SK-N-SH (cell line): ENCODE measurements around the gene NR2C1. TPM values are rescaled to one million over a fixed set of nuclear protein-coding genes. Genes with fewer than 3 reads are reported as not detected.

Experiments used
- CTCF ChIA-PET: fragments of 300-600, 350-600 bp; formaldehyde crosslinking; extraction: SDS; loops from one replicate; lab custom pipeline; 2021; lab: Yijun Ruan, JAX
- POLR2A ChIA-PET: fragments of 350-600 bp; sonication (Branson Sonifier 250); formaldehyde crosslinking; extraction: SDS; loops from one replicate; lab custom pipeline; 2020; ENCODE audit warnings: antibody characterized with exemption, inconsistent platforms; lab: Yijun Ruan, JAX
- DNase-seq: peaks from one replicate; pipeline ENCODE4 v3.0.0; 2012
- H2AFZ ChIP-seq: fragments of 200-600 bp; sonication (generic); 2 replicates; pipeline ENCODE4 v1.8.1; 2016; ENCODE audit warnings: antibody characterized with exemption, mild to moderate bottlenecking, low read depth
- H3F3A ChIP-seq: fragments of 200-600 bp; sonication (generic); replicated peaks from 2 replicates; pipeline ENCODE3; 2016; ENCODE audit warnings: antibody characterized with exemption, mild to moderate bottlenecking; ENCODE audit not compliant: insufficient read depth
- H3K27ac ChIP-seq, 2 experiments: fragments of 200-500 bp in 1 of 2; fragments of 200-600 bp in 1 of 2; sonication (Bioruptor generic) in 1 of 2; sonication (generic), shearing (Covaris generic) in 1 of 2; 2 replicates each; pipeline versions ENCODE4 v1.5.1 to v1.6.1; 2014 to 2016; ENCODE audit warnings: low read depth in 2 of 2, inconsistent platforms in 1 of 2, low read length in 1 of 2, mild to moderate bottlenecking in 1 of 2, mixed read lengths in 1 of 2
- H3K27me3 ChIP-seq: fragments of 200-600 bp; sonication (generic), shearing (Covaris generic); 2 replicates; pipeline ENCODE4 v1.6.1; 2016; ENCODE audit warnings: mixed run types; ENCODE audit not compliant: insufficient read depth
- H3K36me3 ChIP-seq, 2 experiments: fragments of 200-500 bp in 1 of 2; fragments of 200-600 bp in 1 of 2; sonication (Bioruptor generic) in 1 of 2; sonication (generic) in 1 of 2; replicated peaks in 1 of 2; 2 replicates each; pipeline versions ENCODE3 to v1.5.1; 2014 to 2016; ENCODE audit warnings: low read length in 1 of 2, mild to moderate bottlenecking in 1 of 2; ENCODE audit not compliant: insufficient read depth in 2 of 2, control insufficient read depth in 1 of 2
- H3K4me1 ChIP-seq, 2 experiments: fragments of 200-500 bp in 1 of 2; fragments of 200-600 bp in 1 of 2; sonication (Bioruptor generic) in 1 of 2; sonication (generic), shearing (Covaris generic) in 1 of 2; 2 replicates each; pipeline versions ENCODE4 v1.5.1 to v1.6.1; 2014 to 2016; ENCODE audit warnings: low read depth in 1 of 2, low read length in 1 of 2, mixed run types in 1 of 2; ENCODE audit not compliant: insufficient read depth in 2 of 2, control insufficient read depth in 1 of 2
- H3K4me2 ChIP-seq: fragments of 200-600 bp; sonication (generic), shearing (Covaris generic); 2 replicates; pipeline ENCODE4 v1.6.1; 2017; ENCODE audit warnings: mixed run types
- H3K4me3 ChIP-seq, 2 experiments: fragments of 200-500 bp in 1 of 2; fragments of 200-600 bp in 1 of 2; sonication (Bioruptor generic) in 1 of 2; sonication (generic), shearing (Covaris generic) in 1 of 2; 2 replicates each; pipeline versions ENCODE4 v1.5.1 to v1.8.1; 2014 to 2016; ENCODE audit warnings: low read depth in 2 of 2, inconsistent platforms in 1 of 2, low read length in 1 of 2, mild to moderate bottlenecking in 1 of 2, mixed read lengths in 1 of 2, moderate library complexity in 1 of 2
- H3K79me2 ChIP-seq: fragments of 200-600 bp; sonication (generic); 2 replicates; pipeline ENCODE4 v1.8.1; 2017; ENCODE audit warnings: mild to moderate bottlenecking; ENCODE audit not compliant: insufficient read depth
- H3K9ac ChIP-seq: fragments of 200-600 bp; sonication (generic); 2 replicates; pipeline ENCODE4 v1.6.1; 2017; ENCODE audit warnings: mixed run types
- H3K9me2 ChIP-seq: fragments of 200-600 bp; sonication (generic); 2 replicates; pipeline ENCODE4 v1.6.1; 2017; ENCODE audit warnings: mixed run types
- H3K9me3 ChIP-seq: fragments of 200-600 bp; sonication (generic); 2 replicates; pipeline ENCODE4 v1.6.1; 2017; ENCODE audit warnings: mixed run types, mild to moderate bottlenecking, moderate library complexity
- H4K20me1 ChIP-seq: fragments of 200-600 bp; sonication (generic); 2 replicates; pipeline ENCODE4 v1.6.1; 2017; ENCODE audit warnings: mild to moderate bottlenecking, mixed run types; ENCODE audit not compliant: insufficient read depth
- CHD2 ChIP-seq: fragments of 150-350 bp; IDR thresholded peaks from 2 replicates; pipeline ENCODE4 v1.6.1; 2018; ENCODE audit warnings: low read length; ENCODE audit not compliant: partially characterized antibody
- ELF1 ChIP-seq: IDR thresholded peaks from 2 replicates; pipeline ENCODE4 v1.4.0; 2012
- EP300 ChIP-seq, 2 experiments: IDR thresholded peaks; 2 replicates each; pipeline versions ENCODE4 v1.4.0 to v1.6.1; 2012; ENCODE audit warnings: borderline replicate concordance in 1 of 2, low read depth in 1 of 2, low read length in 1 of 2
- EZH2phosphoT487 ChIP-seq: fragments of 200-600 bp; sonication (generic); IDR thresholded peaks from 2 replicates; pipeline ENCODE4 v1.6.1; 2017; ENCODE audit warnings: low read depth, mixed run types, mild to moderate bottlenecking, antibody characterized with exemption, moderate library complexity, borderline replicate concordance
- GATA2 ChIP-seq: sonication (generic); formaldehyde crosslinking; IDR thresholded peaks from 2 replicates; pipeline ENCODE4 v1.5.0; 2020; ENCODE audit warnings: mild to moderate bottlenecking, missing genetic modification reagents
- JUND ChIP-seq: IDR thresholded peaks from 2 replicates; pipeline ENCODE4 v1.4.0; 2012
- NRF1 ChIP-seq: IDR thresholded peaks from 2 replicates; pipeline ENCODE4 v1.6.1; 2012; ENCODE audit warnings: low read depth, mild to moderate bottlenecking, low read length
- POLR2AphosphoS5 ChIP-seq: IDR thresholded peaks from 2 replicates; pipeline ENCODE4 v1.6.1; 2012; ENCODE audit warnings: low read depth, low read length
- RAD21 ChIP-seq: IDR thresholded peaks from 2 replicates; pipeline ENCODE4 v1.6.1; 2012; ENCODE audit warnings: mild to moderate bottlenecking, low read length
- RFX5 ChIP-seq: IDR thresholded peaks from 2 replicates; pipeline ENCODE4 v1.6.1; 2012; ENCODE audit warnings: mild to moderate bottlenecking, improper control_type of control experiment, low read length
- RXRA ChIP-seq: IDR thresholded peaks from 2 replicates; pipeline ENCODE4 v1.4.0; 2012; ENCODE audit warnings: low read depth, mild to moderate bottlenecking, borderline replicate concordance
- SIN3A ChIP-seq: IDR thresholded peaks from 2 replicates; pipeline ENCODE4 v1.6.1; 2012; ENCODE audit warnings: low read depth, mild to moderate bottlenecking, low read length, moderate library complexity, borderline replicate concordance
- SMC3 ChIP-seq: IDR thresholded peaks from 2 replicates; pipeline ENCODE4 v1.6.1; 2012; ENCODE audit warnings: low read depth, low read length, improper control_type of control experiment
- TAF1 ChIP-seq: IDR thresholded peaks from 2 replicates; pipeline ENCODE4 v1.6.1; 2012; ENCODE audit warnings: low read depth, mild to moderate bottlenecking, low read length, moderate library complexity, borderline replicate concordance
- TEAD4 ChIP-seq: IDR thresholded peaks from 2 replicates; pipeline ENCODE4 v1.4.0; 2012; ENCODE audit warnings: mild to moderate bottlenecking, borderline replicate concordance; ENCODE audit not compliant: insufficient read depth
- YY1 ChIP-seq: IDR thresholded peaks from 2 replicates; pipeline ENCODE4 v1.4.0; 2012; ENCODE audit warnings: low read depth, mild to moderate bottlenecking
- WGBS: methylation state at CpG from one replicate; pipeline ENCODE4 v1.1.6; 2017; ENCODE audit warnings: low lambda C conversion rate; 5-methylcytosine and 5-hydroxymethylcytosine counted together
- polyA plus RNA-seq, 3 experiments: library from polyadenylated mRNA; depleted of rRNA; stranded (reverse); fragments of >200 nt; gene quantifications; 2 replicates each; pipeline ENCODE4 v1.2.3, GENCODE V29; 2012
- TF ChIP-seq, protein P1 (sequence below): IDR thresholded peaks from 2 replicates; pipeline ENCODE4 v1.6.1; 2012; ENCODE audit warnings: mild to moderate bottlenecking, low read depth, low read length, moderate library complexity
- TF ChIP-seq, protein P2 (sequence below): IDR thresholded peaks from 2 replicates; pipeline ENCODE4 v1.4.0; 2012; ENCODE audit warnings: low read depth
- TF ChIP-seq, protein P3 (sequence below): IDR thresholded peaks from 2 replicates; pipeline ENCODE4 v1.4.0; 2012; ENCODE audit warnings: low read depth, borderline replicate concordance

Gene NR2C1
- polyA plus RNA-seq, 1 of the 3 experiments (the other 2 are of a cell fraction), result 15.9 TPM

GRCh38 chr12:95089462-95089861 is 16.0 kb upstream of the NR2C1 start:
- TF ChIP-seq CHD2, result no peak
- no peak for TF ChIP-seq JUND
- no peak for TF ChIP-seq RFX5
- TF ChIP-seq TAF1, result no peak
- TF ChIP-seq, protein P1, sequence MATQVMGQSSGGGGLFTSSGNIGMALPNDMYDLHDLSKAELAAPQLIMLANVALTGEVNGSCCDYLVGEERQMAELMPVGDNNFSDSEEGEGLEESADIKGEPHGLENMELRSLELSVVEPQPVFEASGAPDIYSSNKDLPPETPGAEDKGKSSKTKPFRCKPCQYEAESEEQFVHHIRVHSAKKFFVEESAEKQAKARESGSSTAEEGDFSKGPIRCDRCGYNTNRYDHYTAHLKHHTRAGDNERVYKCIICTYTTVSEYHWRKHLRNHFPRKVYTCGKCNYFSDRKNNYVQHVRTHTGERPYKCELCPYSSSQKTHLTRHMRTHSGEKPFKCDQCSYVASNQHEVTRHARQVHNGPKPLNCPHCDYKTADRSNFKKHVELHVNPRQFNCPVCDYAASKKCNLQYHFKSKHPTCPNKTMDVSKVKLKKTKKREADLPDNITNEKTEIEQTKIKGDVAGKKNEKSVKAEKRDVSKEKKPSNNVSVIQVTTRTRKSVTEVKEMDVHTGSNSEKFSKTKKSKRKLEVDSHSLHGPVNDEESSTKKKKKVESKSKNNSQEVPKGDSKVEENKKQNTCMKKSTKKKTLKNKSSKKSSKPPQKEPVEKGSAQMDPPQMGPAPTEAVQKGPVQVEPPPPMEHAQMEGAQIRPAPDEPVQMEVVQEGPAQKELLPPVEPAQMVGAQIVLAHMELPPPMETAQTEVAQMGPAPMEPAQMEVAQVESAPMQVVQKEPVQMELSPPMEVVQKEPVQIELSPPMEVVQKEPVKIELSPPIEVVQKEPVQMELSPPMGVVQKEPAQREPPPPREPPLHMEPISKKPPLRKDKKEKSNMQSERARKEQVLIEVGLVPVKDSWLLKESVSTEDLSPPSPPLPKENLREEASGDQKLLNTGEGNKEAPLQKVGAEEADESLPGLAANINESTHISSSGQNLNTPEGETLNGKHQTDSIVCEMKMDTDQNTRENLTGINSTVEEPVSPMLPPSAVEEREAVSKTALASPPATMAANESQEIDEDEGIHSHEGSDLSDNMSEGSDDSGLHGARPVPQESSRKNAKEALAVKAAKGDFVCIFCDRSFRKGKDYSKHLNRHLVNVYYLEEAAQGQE, result no peak
- TF ChIP-seq, protein P2, sequence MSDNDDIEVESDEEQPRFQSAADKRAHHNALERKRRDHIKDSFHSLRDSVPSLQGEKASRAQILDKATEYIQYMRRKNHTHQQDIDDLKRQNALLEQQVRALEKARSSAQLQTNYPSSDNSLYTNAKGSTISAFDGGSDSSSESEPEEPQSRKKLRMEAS, result no peak
- no peak for TF ChIP-seq GATA2 (CRISPR knock-in tag)
- no peak for TF ChIP-seq YY1
- no peak for TF ChIP-seq SMC3
- TF ChIP-seq SIN3A, result no peak
- TF ChIP-seq TEAD4, result no peak
- no peak for TF ChIP-seq ELF1
- TF ChIP-seq RXRA, result no peak
- no peak for TF ChIP-seq EZH2phosphoT487
- TF ChIP-seq RAD21, result no peak
- TF ChIP-seq POLR2AphosphoS5, result no peak
- TF ChIP-seq EP300 (IDR thresholded peaks at IDR 0.05; ENCODE audit: borderline replicate concordance in 1 of 2, low read depth in 1 of 2, low read length in 1 of 2), result no peak
- TF ChIP-seq NRF1, result no peak
- TF ChIP-seq, protein P3, sequence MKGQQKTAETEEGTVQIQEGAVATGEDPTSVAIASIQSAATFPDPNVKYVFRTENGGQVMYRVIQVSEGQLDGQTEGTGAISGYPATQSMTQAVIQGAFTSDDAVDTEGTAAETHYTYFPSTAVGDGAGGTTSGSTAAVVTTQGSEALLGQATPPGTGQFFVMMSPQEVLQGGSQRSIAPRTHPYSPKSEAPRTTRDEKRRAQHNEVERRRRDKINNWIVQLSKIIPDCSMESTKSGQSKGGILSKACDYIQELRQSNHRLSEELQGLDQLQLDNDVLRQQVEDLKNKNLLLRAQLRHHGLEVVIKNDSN, result no peak
- Histone ChIP-seq H3K4me1 (no peaks in the 10 kb centered on the region; a peak in 1 of 4 replicates), H3K36me3 (peaks cover 30 to 31% of the 10 kb centered on the region in 2 experiments), H3F3A (no peaks in the 10 kb centered on the region), H4K20me1 (no peaks in the 10 kb centered on the region), H3K9ac (no peak overlapping the region), H3K27me3 (no peaks in the 10 kb centered on the region), H3K79me2 (no peaks in the 10 kb centered on the region), H3K27ac (no peak overlapping the region), H3K9me3 (no peaks in the 10 kb centered on the region), H3K9me2 (no peaks in the 10 kb centered on the region), H2AFZ (no peak overlapping the region), H3K4me2 (no peak overlapping the region), H3K4me3 (no peak overlapping the region)
- 71% methylated on average over 1 of the region's 1 CpG for WGBS
- CTCF ChIA-PET, result interaction anchor here (1.0 to 1.6 kb wide), 2 partner anchors 13 to 16 kb away, joined by 3 to 4 read pairs; partner anchors contain the start of gene NR2C1
- no peak for DNase-seq
- POLR2A ChIA-PET, result no interaction called here
